SHP77 treated with DMSO at 0.1 percent for 48 hours (cell line): ENCODE measurements around the gene SLC5A10.
"Not testable (repeated sequence)": the region's sequence is repeated elsewhere in the genome, so short reads cannot be mapped to it uniquely, and the experiment has no call there.

Source experiments
- DNase-seq: peaks from one replicate; lab custom pipeline; 2025; lab: John Stamatoyannopoulos, UW

The SLC5A10 gene

DNA sequence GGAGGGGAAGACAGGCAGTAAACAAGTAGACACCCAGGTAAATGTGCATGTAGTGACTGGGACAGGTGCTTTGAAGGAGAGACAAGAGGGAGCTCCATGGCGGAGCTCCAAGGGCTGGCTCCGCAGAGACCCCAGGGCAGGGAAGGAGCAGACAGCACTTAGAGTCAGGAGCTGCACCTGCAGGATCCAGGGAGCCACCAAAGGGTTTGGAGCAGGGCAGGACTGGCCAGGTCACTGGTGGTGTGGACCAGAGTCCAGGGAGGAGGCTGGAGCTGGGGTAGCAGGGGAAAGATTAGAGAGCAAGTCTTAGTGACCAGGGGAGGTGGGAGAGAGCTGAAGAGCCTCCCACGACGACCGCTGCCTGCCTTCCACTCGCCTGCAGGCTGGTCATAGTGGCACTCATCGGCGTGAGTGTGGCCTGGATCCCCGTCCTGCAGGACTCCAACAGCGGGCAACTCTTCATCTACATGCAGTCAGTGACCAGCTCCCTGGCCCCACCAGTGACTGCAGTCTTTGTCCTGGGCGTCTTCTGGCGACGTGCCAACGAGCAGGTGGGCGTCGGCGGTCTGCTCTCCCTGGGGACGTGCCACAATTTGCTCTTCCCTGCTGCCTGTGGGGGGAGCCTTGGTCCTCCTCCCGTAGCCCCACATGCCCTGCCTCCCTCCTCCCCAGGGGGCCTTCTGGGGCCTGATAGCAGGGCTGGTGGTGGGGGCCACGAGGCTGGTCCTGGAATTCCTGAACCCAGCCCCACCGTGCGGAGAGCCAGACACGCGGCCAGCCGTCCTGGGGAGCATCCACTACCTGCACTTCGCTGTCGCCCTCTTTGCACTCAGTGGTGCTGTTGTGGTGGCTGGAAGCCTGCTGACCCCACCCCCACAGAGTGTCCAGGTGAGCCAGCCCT lies 67.3 kb downstream of the SLC5A10 start:
- DNase-seq, result no peak

DNA sequence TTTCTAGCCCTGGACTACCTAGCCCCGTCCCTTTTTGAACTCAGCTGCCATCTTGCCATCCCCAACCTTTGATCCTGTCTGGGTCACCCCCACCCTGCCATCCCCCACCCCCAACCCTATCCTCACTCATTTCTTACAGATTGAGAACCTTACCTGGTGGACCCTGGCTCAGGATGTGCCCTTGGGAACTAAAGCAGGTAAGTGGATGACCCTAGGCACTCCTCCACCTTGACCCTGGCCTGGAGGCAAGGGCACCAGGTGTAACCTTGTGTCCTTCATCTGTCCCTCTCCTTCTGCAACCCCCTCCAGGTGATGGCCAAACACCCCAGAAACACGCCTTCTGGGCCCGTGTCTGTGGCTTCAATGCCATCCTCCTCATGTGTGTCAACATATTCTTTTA lies 68.1 kb downstream of the SLC5A10 start:
- no peak for DNase-seq

DNA sequence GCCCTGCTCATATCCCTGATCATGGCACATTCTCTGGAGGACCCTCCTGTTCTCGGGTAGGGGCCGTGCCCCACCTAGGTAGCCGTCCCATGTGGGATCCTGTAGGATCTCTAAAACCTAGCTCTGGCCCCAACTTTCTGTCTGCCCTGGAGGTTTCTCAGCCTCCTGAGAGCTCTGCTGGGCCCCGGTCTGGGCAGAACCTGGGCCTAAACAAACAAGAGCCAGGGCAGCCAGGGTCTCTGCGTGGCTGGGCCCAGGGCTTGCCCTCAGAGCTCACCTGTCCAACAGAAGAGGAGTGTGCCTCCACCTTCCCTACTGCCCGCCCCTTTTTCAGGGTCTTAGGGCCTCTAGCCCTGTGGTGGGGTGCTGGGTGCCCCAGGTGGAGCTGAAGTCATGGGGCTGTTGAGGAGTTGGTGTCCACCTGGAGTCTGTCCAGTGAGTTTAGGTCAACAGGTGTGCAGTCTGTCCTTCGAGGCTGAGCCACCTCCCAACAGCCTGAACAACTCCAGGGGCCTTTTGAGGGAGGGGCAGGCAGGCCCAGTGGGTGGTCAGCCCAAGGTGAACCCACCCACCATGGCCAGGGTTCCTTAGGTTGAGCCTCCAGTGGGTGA lies 69.2 kb downstream of the SLC5A10 start:
- not testable (repeated sequence) for DNase-seq

DNA sequence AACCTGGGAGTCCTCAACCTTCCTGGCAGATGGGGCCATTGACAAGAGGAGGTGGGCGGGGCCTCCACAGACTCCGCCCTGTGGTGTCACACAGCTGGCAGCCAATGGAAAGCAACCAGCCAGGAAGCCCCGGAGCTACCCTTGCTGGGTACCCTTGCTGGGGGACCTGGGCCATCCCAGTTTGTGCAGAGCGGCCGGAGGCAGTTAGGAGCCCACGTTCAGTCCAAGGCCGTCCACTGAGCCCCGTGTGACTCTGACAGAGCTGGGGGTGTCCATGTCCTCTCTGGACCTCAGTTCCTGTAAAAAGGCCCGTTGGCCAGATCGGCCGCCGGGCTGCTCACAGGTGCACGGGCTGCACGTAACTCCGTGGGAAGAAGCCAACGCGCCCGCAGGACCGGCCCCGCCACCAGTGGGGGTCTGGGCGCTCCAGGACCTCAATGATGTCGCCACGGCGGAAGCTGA lies 69.7 kb downstream of the SLC5A10 start:
- no peak for DNase-seq

DNA sequence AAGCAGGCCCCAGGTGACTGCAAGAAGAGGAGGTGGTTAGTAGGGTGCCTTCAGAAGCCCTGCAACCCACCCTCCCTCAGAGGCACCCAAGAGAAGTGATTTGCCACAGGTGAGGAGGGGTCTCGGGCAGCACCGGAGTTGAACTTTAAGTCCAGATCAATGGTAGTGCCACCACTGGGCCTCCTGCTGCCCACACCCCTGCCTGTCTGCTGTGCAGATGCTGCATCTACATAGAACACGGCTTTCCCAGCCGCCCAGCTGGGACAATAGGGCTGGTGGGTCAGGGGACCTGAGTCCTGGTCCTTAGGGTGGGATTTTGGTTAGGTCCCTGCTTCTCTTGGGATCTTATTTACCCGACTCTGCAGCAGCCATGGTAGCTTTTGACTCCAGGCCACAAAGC lies 70.2 kb downstream of the SLC5A10 start:
- no peak for DNase-seq

DNA sequence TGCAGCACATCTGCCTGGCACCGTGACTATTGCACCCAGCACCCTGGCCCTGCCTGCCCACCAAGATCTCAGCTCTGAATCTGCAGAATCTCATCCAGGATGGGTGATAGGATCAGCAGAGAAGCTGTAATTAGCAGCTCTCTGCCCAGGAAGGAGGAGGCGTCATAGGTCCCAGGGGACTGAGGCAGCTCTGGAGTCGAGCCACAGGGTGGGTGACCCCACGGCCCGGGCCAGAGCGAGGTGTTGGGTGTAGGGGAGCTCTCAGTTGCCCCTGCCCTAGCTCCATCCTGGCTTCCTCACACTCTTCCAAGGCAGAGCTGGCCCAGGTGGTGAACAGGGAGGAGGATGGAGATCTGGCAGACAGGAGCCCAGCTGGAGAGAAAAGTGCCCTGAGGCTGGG lies 70.8 kb downstream of the SLC5A10 start:
- no peak for DNase-seq

DNA sequence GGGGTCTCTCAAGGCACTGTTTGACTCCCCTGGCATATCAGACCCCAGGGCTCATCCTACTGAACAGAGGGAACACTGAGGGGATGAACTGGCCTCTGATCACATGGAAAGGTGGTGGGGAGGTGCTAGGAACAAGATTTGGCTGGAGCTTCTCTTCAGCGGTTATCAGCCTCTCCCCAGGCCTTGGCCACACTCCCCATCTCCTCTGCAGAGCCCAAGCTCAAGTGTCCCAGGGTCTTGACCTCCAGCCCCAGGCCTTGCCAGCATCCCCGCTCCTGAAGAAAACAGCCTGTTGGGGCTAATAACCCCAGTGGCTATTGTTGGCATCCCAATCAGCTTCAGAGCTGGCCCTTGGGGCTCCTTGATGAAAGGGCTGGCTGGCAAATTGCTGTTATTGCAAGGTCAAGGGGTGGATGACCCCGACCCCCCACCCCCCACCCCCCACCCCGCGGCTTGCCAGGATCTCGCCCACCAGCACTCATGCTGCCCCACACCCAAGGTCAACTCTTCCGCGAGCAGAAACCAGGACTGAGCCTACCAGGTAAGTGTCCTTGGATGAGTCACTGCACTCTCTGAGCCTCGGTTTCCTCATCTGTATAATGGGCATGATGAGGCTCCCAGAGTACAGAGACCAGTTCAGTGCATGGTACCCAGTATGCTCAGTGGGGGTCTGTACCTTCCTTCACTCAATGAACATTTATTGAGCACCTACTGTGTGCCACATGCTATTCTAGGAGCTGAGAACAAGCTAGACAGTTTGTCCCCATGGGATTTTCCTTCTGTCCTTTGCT lies 71.4 kb downstream of the SLC5A10 start:
- DNase-seq, result no peak

DNA sequence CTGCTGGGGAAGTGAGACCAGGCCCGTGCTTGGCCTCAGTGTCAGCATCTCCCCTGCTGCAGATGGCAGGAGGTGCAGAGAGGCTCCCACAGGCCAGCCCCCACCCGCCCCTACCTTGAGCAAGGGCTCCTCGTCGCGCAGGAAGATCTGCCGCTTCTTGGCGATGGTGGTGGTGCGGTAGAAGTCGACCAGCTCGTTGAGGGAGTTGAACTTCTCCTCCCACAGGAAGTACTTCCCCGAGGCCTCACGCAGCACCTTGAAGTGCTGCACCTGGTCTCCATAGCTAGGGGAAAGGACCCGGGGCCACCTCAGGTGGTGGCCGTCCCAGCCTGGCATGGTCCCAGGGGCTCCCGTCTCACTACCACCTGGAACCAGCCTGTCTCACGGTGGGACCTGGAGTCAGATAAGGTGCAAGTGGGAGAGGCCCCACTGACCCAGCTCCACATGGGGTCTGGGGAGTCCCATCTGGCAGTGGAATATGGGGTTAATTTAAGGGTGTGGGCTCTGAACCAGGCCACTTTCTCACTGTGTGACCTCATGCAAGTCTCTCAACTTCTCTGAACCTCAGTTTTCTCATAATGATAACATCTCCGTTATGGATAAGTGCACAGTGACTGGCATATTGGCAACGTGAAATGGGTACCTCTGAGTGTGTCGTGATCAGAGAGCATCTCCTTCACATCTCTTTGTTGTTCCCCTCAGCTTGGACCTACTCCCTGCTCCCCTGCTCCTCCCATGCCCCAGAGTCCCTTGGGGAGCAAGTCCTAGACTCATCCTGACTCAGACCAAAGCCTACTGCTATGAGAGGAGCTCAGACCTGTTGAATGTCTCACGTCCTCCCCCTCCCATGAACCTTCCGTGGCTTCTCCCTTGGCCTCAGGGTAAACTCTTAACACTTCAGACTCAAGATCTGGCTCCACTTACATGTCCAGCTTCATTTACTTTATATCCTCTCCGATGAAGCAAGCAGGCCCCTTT lies 72.4 kb downstream of the SLC5A10 start:
- DNase-seq, result no peak

DNA sequence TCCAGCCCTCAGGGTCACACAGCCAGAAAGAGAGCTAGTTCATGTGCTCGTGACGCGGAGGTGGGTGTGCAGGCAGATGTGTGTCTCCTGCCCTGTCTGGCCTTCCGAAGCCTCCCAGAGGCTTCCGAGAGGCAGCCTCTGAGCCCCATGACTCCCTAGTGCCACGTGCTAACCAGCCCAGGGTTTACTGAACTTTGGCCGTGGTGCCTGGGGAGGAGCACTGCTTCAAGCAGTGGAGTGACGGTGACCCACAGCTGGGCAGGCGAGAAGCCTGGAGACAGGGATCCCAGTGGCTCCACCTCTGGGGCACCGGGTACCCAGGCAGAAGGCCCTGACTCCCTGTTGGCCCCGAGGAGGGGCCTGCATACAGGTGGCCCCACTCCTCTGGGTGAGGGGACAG lies 76.7 kb downstream of the SLC5A10 start:
- not testable (repeated sequence) for DNase-seq

DNA sequence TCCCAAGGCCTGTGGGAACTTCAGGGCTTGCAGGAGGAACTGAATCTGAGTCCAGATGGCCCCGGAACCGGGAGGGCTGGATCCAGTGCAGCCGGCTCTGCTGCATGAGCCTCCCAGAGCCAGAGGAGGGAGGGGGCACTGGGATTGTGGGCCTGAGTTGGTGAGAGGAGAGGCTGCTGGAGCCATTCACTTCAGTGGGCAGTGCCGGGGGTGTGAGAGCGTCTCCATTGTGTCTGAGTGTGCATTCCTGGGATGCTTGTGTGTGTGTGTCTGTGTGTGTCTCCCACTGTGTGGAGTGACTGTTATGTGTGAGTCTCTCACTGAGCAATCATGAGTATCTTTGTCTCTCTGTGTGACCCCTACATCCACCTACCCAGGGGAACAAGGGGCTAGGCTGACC lies 77.8 kb downstream of the SLC5A10 start:
- DNase-seq, result not testable (repeated sequence)

DNA sequence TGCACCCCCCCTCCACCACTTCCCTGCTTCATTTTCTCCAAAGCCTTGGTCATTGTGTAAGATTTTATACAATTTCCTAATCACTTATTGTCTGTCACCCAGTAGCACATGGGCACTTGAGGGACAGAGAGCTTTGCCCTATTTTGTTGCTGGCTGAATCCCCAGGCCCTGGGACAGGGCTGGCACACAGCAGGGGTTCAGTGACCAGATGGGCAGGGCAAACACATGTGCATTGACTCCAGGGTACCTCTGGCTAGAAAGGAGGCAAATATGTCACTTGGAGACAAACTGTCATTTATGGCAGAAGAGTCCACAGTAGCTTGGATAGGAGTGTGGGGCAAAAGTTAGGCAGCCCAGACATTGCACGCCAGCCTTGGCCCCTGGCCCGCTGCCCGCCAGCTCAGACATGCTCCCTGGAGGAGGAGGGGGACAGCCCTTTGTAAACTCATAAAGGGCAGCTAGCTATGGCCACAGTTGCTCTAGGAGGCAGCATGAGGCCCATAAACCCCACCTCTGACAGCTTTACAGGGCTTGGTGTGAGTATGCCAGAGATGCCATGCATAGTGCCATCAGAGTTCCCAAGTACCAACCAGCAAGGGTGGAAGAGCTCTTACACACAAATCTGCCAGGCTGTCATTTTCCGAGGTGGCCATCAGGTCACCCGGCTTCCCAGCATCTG lies 78.9 kb downstream of the SLC5A10 start:
- not testable (repeated sequence) for DNase-seq

DNA sequence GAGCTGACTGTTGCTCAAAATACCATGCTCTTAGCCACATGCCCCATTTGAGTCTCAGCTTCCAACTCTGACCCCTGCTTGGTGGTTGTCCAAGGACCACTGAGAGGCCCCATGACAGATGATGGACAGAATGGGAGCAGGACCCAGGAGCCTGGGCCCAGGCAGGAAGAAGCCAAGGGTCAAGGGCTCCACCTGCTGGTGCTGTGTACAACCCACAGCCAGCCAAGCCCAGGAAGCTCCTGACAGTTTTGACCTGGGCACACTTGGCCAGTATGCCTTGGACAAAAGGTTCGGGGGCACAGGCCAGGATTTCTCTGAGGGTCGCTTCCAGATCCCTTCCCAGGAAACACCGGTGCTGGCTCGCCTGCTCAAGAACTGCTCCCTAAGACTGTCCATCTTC lies 79.8 kb downstream of the SLC5A10 start:
- DNase-seq, result not testable (repeated sequence)

DNA sequence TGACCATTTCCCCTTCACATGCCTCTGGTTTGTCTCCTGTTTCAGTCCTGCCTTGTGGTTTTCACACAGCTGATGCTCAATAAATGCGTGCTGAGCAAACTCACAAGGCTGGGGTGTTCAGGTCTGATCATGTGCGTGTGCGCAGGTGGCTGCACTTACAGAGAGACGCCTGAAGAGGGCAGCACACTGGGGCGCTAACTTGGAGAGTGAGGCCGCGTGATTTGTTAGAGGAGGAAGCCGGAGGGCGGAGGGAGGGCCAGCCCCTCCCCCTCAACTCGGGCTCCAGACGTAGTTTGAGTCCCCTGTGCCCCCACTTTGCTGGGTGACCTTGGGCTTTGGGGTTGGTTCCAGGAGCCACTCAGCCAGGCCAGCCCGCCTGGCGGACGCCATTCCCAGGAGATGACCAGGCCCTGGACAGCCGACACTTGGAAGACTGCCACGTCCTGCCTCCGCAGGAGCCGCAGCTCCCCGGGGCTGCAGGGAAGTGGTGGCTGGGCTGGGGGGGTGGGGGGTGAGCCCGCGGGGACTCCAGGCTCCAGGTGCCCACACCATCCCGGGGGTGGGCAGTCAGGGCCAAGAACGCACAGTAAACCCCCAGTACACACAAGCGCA lies 80.5 kb downstream of the SLC5A10 start:
- DNase-seq, result not testable (repeated sequence)

DNA sequence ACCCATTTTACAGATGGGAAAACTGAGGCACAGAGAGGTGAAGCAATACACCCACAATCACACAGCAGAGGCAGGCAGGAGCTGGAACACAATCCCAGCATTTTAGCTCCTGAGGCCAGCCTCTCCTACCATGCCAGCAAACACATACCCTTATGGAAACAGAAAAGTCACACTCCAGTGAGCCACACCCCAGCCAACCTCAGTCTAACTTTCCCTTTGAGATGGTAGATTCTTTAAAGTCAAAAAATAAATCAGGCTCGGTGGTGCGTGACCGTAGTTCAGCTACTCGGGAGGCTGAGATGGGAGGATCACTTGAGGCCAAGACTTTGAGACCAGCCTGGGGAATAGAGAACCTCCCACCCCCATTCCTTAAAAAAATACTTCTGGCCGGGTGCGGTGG lies 84.2 kb downstream of the SLC5A10 start:
- not testable (repeated sequence) for DNase-seq

DNA sequence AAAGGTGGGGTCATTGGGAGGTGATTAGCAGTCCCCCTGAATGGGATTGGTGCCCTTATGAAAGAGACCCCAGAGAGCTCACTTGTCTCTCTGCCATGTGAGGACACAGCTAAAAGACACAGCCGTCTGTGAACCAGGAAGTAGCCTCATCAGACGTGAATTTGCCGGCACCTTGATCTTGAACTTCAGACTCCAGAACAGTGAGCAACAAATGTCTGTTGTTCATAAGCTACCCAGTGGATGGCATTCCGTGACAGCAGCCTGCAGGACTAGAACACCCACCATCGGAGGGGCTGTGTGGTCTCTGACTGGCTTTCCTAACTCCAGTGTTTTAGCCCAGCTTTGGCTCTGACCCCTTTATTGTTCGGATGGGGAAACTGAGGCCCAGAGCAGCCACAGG lies 85.6 kb downstream of the SLC5A10 start:
- DNase-seq, result not testable (repeated sequence)

DNA sequence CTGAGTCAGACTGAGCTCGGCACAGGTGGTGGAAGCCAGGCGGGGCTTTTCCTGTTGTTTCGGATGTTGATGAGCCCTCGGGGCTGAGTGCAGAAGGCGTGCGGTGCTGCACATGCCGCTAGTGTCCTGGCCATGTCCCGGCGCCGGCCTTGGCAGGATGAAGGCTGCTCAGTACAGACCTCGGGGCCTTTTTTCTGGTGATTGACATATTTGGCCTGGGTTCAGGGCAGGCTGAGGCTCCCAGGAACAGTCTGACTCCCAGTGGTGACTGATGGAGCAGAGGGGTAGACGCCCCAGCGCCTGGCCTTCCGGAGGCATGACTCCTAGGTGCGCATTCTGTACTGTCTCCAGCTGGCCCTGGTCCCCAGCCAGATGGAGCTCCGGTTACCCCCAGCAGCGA lies 86.0 kb downstream of the SLC5A10 start:
- not testable (repeated sequence) for DNase-seq

DNA sequence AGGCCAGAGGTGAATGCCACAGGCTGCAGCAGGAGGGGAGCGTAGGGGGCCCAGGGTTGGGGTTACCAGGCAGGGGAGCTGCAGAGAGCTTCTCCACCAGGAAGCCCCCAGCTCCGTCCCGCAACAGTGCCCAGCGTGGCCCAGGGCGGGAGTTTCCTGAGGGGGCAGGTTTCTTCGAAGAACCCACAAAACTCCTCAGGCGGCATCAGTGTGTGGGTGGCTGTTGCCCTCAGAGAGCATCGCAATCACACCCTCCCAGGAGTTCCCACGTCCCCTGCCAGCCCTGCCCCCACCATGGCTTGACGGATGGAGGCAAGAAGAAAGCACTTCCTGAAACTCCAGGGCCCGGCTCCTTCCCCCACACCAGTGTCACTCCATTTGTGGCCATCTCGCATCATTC lies 86.8 kb downstream of the SLC5A10 start:
- not testable (repeated sequence) for DNase-seq

DNA sequence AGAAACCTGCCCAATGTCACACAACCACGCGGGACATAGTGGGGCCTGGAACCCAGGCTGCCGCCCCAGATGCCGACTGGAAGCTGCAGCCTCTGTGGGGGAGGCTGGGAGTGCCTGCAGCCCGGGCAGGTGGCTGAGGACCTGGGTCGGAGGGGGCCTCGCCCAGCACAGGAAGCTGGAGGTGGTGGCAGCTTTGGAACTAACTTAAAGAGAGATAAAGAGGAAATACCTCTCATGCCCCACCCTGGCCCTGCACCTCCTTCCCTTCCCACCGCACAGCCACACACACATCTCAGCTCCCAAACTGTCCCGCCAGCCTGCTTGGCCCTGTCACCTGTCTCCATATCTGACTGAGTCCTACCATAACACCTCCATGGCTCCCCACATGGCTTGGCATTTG lies 88.4 kb downstream of the SLC5A10 start:
- DNase-seq, result not testable (repeated sequence)

DNA sequence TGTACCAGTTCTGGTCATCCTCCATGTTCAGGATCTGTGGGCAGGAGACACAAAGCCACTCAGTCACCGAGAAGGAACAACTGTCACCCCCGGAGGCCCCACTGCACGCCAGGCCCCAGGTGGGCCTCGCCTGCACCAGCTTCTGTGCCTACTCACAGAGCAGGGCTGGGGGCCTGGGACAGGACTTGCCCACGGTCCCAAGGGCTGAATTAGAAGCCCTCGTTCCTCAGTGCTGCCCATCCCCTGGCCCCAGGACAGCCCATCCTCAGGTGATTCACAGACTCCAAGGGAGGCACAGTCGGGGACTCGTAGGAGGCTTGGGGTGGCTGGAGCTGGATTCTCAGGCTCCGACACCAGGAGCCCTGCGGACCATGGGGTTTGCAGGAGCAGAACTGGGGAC lies 89.9 kb downstream of the SLC5A10 start:
- DNase-seq, result not testable (repeated sequence)

DNA sequence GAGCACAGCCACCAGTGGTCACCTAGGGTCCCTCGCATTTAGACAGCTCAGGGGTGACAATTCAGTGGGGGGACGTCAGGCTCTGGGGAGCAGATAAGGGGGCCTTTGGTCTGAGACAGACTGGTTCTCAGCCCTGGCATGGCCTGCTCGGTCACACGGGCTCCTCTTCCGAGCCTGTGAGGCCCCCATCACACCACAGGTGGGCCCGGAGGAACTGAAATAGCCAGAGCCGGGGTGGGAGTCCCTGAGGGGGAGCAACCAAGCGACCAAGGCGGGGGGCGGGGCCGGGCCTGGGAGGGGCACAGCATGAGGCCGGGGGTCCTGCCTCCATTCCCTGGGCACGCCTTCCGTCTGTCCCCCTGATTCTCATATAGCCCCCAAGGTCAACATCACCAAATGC lies 90.4 kb downstream of the SLC5A10 start:
- not testable (repeated sequence) for DNase-seq
